NCI-H2196 treated with DMSO at 0.1 percent for 48 hours (cell line): ENCODE measurements around the gene BRIP1.

Experiments
- DNase-seq: peaks from one replicate; lab custom pipeline; 2025; ENCODE audit not compliant: unreplicated experiment; lab: John Stamatoyannopoulos, UW

BRIP1 gene

GRCh38 chr17:61764846-61765245 is 98.5 kb downstream of the BRIP1 start:
- DNase-seq: no peak

- DNase-seq: no peak
These were observed 101.5 kb downstream of the BRIP1 start for GRCh38 chr17:61761827-61762226.

GRCh38 chr17:61759362-61759761 is 104.0 kb downstream of the BRIP1 start:
- DNase-seq: no peak

- DNase-seq: no peak
These were observed 104.9 kb downstream of the BRIP1 start for GRCh38 chr17:61758430-61758829.

GRCh38 chr17:61757168-61757567 is 106.2 kb downstream of the BRIP1 start:
- DNase-seq: no peak

GRCh38 chr17:61756561-61756960 is 106.8 kb downstream of the BRIP1 start:
- DNase-seq: no peak

GRCh38 chr17:61755668-61756067 is 107.7 kb downstream of the BRIP1 start:
- DNase-seq: no peak

- DNase-seq: no peak
These were observed 108.2 kb downstream of the BRIP1 start for GRCh38 chr17:61755078-61755477.

GRCh38 chr17:61754124-61754523 is 109.2 kb downstream of the BRIP1 start:
- DNase-seq: no peak

- DNase-seq: no peak
These were observed 109.6 kb downstream of the BRIP1 start for GRCh38 chr17:61753696-61754095.

GRCh38 chr17:61750656-61751055 is 112.7 kb downstream of the BRIP1 start:
- no peak for DNase-seq

GRCh38 chr17:61749823-61750404 is 113.4 kb downstream of the BRIP1 start:
- no peak for DNase-seq

GRCh38 chr17:61746248-61746985 is 116.9 kb downstream of the BRIP1 start:
- DNase-seq: no peak

GRCh38 chr17:61744804-61745203 is 118.5 kb downstream of the BRIP1 start:
- DNase-seq: no peak

- DNase-seq: no peak
These were observed 119.1 kb downstream of the BRIP1 start for GRCh38 chr17:61744252-61744651.

GRCh38 chr17:61743766-61744165 is 119.6 kb downstream of the BRIP1 start:
- DNase-seq: no peak

- DNase-seq: no peak
These were observed 124.3 kb downstream of the BRIP1 start for GRCh38 chr17:61739002-61739401.

- no peak for DNase-seq
These were observed 125.1 kb downstream of the BRIP1 start for GRCh38 chr17:61738249-61738648.

GRCh38 chr17:61737820-61738219 is 125.5 kb downstream of the BRIP1 start:
- no peak for DNase-seq

GRCh38 chr17:61736438-61736837 is 126.9 kb downstream of the BRIP1 start:
- DNase-seq: no peak

- DNase-seq: no peak
These were observed 127.5 kb downstream of the BRIP1 start for GRCh38 chr17:61735807-61736206.

- DNase-seq: no peak
These were observed 128.9 kb downstream of the BRIP1 start for GRCh38 chr17:61734466-61734865.

- DNase-seq: no peak
These were observed 129.3 kb downstream of the BRIP1 start for GRCh38 chr17:61734012-61734411.
